ENCODE measurements around the gene HEXIM1.

GRCh38 chr17:45104029-45104428 is 44.2 kb upstream of the HEXIM1 start:
- TF ChIP-seq CTCF (conservative IDR thresholded peaks at IDR 0.05) (no peak), ZFX (IDR thresholded peaks at IDR 0.05) (no peak)
